Stimulated activated CD4-positive, alpha-beta T cell treated with anti-CD3 and anti-CD28 coated beads, Interleukin-15, amount 100 ng/mL, for 48 hours (primary cell): ENCODE data around the gene PRPF6.
"Not testable (repeated sequence)": the region's sequence is repeated elsewhere in the genome, so short reads cannot be mapped to it uniquely, and the experiment has no call there.

Source experiments
- DNase-seq, 2 donors: peaks; one replicate each; pipeline ENCODE4 v3.0.0-alpha.2; 2020; ENCODE audit warnings: low read depth in 2 of 2

Gene PRPF6

DNA sequence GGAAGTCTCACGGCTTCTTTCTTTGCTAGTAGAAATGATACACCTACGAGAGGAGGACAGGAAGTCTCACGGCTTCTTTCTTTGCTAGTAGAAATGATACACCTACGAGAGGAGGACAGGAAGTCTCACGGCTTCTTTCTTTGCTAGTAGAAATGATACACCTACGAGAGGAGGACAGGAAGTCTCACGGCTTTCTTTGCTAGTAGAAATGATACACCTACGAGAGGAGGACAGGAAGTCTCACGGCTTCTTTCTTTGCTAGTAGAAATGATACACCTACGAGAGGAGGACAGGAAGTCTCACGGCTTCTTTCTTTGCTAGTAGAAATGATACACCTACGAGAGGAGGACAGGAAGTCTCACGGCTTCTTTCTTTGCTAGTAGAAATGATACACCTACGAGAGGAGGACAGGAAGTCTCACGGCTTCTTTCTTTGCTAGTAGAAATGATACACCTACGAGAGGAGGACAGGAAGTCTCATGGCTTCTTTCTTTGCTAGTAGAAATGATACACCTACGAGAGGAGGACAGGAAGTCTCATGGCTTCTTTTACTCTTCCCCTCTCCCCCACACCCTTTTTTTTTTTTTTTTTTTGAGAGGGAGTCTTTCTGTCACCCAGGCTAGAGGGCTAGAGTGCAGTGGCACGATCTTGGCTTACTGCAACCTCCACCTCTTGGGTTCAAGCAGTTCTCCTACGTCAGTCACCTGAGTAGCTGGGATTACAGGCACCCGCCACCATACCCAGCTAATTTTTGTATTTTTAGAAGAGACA lies 31.6 kb downstream of the PRPF6 start:
- not testable (repeated sequence) for DNase-seq

- no peak for DNase-seq
Measured at GRCh38 chr20:64015635-64016034, 34.7 kb downstream of the PRPF6 start.

DNA sequence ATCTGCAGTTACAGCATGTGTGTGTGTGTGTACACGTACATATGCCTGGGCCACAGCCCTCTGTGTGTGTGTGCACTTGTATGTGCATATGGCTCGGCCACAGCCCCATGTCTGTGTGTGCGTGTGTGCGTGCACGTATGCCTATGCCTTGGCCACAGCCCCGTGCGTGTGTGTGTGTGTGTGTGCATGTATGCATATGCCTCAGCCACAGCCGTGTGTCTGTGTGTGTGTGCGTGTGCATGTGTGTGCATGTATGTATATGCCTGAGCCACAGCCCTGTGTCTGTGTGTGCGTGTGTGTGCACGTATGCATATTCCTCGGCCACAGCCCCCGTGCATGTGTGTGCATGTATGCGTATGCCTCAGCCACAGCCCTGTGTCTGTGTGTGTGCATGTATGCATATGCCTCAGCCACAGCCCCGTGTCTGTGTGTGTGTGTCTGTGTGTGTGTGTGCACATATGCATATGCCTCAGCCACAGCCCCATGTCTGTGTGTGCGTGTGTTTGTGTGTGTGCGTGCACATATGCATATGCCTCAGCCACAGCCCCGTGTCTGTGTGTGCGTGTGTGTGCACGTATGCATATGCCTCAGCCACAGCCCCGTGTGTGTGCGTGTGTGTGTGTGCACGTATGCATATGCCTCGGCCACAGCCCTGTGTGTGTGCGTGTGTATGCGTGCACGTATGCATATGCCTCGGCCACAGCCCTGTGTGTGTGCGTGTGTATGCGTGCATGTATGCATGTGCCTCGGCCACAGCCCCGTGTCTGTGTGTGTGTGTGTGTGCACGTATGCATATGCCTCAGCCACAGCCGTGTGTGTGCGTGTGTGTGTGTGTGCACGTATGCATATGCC lies 40.4 kb downstream of the PRPF6 start:
- DNase-seq, result no peak

GRCh38 chr20:64022671-64023360 lies 41.9 kb downstream of the PRPF6 start:
- no peak for DNase-seq

DNA sequence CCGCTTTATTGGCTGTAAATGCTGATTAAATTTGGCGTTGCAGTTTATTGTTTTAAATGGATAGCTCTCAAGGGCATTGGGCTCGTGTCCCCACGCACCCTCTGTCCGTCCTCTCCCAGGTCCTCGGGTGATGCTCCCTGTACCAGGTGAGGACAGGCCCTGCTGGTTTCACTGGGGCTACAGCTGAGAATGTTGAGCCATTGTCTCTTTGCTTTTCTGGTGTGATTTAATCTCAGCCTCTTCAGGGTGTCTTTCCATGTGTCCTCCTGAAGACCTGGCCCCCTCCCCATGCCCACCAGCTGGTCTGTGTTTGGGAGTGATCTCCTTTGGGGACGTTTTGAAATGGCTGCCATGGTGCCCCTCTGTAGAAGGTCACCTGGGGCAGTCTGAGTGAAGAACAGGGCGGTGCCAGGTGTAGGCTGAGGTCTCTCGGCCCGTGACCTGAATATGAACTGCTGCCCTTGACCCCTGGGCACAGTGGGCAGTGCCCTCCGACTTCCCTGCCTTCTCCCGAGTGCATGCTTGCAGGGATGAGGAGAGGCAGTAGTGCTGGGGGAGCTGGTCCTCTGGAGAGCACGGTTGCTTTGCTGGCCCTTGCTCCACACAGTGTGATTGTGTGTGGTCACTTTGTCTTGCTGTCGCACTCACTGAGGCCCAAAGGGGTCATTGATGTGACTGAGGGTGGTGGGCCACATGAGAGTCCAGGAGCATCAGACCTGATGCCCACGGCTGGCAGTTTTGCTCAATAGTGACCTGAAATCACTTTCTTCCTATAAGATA lies 42.6 kb downstream of the PRPF6 start:
- DNase-seq, result no peak

GRCh38 chr20:64024141-64024990 lies 43.4 kb downstream of the PRPF6 start:
- no peak for DNase-seq

GRCh38 chr20:64025101-64025825 lies 44.3 kb downstream of the PRPF6 start:
- no peak for DNase-seq

DNA sequence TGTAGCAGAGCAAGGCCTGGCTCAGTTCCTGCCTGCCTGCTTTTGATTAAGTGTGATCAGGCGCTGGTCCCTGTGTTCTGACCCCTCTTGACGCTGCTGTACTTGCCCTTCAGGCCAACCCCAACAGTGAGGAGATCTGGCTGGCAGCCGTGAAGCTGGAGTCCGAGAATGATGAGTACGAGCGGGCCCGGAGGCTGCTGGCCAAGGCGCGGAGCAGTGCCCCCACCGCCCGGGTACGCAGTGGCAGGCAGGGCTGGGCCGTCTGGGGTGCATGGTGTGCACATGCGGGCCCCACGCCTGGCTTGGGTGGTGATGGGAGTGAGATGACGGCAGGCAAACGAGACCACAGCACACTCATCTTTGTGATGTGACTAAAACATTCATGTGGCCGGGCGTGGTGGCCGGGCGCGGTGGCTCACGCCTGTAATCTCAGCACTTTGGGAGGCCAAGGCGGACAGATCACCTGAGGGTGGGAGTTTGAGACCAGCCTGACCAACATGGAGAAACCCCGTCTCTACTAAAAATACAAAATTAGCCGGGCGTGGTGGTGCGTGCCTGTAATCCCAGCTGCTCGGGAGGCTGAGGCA lies 45.0 kb downstream of the PRPF6 start:
- DNase-seq, result no peak

DNA sequence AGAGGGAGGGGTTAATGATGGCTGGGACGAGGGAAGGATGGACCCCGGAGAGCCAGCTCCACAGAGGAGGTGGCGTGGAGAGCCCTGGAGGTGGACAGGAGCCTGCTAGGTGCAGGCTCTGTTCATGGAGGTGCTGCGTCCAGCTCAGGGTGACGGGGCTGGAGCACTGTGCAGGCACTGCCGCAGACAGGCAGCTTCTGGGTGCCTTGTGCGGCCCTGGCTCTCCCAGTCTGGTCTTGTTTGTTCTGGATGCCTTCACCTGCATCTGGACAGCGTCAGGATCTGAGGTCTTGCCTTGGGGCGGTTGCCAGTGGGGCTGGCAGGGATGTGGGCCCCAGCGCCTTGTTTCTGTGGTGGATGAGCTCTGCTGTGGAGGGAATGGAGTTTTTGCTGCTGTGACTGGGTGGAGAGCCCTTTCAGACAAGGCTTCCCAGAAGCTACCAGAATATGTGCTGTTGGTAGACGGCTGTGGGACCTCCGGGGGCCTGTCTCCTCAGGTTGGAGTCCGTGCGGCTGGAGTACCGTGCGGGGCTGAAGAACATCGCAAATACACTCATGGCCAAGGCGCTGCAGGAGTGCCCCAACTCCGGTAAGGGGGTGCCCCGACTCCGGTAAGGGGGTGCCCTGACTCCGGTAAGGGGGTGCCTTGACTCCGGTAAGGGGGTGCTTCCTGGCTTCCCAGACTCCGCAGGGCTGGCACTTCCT lies 47.2 kb downstream of the PRPF6 start:
- DNase-seq, result no peak

GRCh38 chr20:64029293-64030117 lies 48.6 kb downstream of the PRPF6 start:
- no peak for DNase-seq

DNA sequence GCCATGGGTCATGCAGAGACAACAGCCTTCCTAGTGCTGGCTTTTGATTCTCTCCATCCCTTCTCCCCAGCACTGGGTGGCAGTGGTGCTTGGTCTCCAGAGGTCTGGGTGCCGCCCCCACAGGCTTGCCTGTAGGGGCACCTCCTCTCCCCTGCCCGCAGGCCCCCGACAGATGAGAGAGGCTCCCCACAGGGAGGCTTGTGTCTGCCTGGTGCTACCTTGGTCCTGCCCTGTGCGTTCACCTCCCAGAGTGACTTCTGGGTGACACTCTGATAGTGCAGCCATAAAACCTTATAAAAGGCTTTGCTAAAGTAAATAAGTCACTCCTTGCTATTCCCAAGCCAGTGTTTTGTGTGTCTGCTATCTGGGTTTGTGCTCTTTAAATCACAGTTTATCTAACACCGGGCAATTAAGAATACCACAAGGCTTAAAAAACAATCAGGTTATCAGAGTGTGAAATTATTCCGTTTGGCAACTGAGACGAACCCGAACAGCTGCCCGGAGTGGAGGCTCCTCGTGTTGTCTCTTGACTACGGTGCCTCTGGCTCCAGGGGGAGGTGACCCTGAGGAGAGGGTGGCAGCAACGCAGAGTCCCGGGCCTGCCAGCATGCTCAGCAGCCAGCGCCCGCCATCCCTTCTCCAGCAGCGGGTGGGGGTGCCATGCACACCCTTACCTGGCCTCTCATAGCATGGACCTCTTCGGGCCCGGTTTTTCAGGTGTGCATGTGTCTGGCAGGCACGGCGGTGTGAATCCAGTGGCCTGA lies 49.6 kb downstream of the PRPF6 start:
- no peak for DNase-seq

DNA sequence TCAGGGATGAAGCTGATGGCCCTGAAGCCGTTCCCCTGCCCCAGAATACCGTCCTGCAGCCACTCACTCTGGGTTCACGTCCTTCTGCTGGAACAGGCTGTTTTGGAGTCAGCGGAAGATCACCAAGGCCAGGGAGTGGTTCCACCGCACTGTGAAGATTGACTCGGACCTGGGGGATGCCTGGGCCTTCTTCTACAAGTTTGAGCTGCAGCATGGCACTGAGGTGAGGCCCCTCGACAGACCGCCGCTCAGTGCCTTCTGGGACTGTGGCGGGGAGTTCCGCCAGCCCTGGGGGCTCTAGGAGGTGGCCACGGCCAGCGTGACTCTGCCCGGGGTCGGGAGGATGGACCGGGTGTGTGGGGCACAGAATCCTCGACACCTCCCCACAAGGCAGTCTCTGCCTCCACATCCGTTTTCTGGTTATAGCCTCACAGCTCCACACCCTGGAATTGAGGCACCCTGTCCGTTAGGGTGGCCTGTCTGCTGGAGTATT lies 50.9 kb downstream of the PRPF6 start:
- DNase-seq, result no peak

DNA sequence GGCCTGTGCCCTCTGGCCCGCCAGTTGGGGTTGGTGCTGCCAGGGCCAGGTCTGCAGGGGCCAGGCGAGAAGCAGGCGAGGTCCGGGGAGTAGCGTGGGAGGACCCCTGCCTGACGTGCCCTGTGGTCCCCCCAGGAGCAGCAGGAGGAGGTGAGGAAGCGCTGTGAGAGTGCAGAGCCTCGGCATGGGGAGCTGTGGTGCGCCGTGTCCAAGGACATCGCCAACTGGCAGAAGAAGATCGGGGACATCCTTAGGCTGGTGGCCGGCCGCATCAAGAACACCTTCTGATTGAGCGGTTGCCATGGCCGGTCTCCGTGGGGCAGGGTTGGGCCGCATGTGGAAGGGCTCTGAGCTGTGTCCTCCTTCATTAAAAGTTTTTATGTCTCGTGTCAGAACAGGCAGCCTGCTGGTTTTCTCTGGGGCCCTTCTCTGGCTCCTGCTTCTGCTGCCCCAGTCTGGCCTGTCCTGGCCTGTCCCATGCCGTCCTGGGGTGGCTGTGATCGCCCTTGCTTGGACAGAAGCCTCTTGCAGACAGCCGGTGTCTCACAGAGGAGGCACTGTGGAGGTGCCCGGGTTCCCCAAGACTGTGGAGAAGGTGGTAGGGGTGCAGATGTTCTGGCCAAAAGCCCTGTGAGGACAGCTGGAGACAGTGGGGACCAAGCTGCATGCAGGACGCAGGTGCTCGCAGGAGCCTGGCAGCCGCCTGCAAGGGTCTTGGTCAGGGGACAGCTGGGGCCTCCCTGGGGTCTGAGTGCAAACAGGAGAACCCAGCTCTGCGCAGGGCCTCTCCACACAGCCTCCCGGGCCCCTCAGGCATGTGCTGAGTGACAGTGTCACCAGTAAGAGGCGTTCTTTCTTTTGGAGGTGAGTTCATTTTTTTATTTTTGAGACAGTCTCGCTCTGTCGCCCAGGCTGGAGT lies 52.0 kb downstream of the PRPF6 start:
- DNase-seq, result no peak

GRCh38 chr20:64033981-64034493 lies 53.1 kb downstream of the PRPF6 start:
- DNase-seq, result no peak

DNA sequence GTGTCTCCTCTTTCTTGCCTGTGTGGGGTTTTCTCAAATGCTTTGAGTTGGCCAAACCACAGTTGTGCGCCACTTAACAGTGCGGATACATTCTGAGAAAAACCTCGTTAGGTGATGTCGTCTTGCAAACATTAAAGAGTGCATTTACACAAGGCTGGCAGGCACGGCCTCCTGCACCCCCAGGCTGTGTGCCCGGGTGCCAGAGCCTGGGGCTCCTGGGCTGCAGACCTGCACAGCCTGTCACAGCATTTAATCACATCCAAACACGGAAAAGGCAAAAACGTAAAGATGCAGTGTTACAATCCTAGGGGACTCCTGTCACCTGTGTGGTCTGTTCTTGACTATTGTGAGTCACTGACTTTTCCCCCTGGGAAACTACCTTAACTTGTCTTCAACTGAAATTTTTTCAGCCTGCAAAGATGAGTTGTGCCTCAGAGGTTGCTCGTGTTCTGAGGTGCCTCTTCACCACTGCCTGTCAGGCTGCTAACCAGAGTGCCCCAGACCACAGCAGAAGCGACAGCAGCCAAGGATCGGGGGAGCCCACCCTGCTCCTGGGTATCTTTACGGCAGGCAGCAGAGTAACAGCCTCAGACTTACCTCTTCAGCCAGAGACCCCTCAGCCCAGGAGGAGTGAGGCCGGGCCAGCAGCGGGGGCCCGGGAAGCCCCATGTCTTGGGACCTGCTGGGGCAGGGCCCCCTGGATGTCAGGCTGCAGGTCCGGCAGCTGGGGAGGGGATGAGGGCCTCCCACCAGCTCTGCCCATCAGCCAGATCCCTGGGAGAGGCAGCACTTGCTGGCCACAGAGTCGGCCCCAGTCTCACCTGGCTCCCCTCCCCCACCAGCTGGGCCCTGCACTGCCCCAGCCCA lies 54.4 kb downstream of the PRPF6 start:
- DNase-seq, result no peak
